ENCODE data around the gene HNRNPC. TPM values are rescaled to one million over a fixed set of nuclear protein-coding genes. Genes with fewer than 3 reads are reported as not detected.

The HNRNPC gene
- total and polyA plus RNA-seq, 10 of the 15 experiments (the other 5 are each of a cell fraction or from before 2014, with no cell fraction given) = 679 to 1,492 (median 1,262) TPM

DNA sequence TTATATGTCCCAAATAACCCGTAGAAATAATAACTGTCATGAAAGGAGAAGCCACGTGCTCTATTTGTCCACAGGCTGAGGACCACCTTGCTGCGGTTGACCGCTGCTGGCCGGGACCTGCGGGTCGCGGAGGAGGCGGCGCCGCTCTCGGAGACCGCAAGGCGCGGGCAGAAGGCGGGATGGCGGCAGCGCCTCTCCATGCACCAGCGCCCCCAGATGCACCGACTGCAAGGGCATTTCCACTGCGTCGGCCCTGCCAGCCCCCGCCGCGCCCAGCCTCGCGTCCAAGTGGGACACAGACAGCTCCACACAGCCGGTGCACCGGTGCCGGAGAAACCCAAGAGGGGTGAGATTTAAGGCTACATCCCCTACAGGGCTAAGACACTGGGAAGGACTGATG is 31.6 kb upstream of the HNRNPC start (continued):
- peak in 1 of 2 experiments; percentile 47; a peak in 2 of 4 replicates for TF ChIP-seq BHLHE40 (IDR thresholded peaks at IDR 0.05; ENCODE audit: borderline replicate concordance in 1 of 2, low read depth in 2 of 2, low read length in 1 of 2)
- TF ChIP-seq ZNF687 (IDR thresholded peaks at IDR 0.05) = no peak
- TF ChIP-seq GATAD2B (conservative IDR thresholded peaks at IDR 0.05; ENCODE audit: low read depth) = peak; percentile 39; the same call in 1 of the 2 replicates
- TF ChIP-seq BMI1 (IDR thresholded peaks at IDR 0.05; ENCODE audit: borderline replicate concordance) = no peak
- TF ChIP-seq CTCF (IDR thresholded peaks at IDR 0.05 in 2 of 3, conservative IDR thresholded peaks at IDR 0.05 in 1 of 3; ENCODE audit: control insufficient read depth in 2 of 3, extremely low read depth in 1 of 3, insufficient read depth in 1 of 3, low read depth in 3 of 3, low read length in 3 of 3) = 0 out of 6 replicates have a peak, but pooled peaks of 2 of the 3 experiments have one; percentile 1 to 8
- TF ChIP-seq, protein P1, sequence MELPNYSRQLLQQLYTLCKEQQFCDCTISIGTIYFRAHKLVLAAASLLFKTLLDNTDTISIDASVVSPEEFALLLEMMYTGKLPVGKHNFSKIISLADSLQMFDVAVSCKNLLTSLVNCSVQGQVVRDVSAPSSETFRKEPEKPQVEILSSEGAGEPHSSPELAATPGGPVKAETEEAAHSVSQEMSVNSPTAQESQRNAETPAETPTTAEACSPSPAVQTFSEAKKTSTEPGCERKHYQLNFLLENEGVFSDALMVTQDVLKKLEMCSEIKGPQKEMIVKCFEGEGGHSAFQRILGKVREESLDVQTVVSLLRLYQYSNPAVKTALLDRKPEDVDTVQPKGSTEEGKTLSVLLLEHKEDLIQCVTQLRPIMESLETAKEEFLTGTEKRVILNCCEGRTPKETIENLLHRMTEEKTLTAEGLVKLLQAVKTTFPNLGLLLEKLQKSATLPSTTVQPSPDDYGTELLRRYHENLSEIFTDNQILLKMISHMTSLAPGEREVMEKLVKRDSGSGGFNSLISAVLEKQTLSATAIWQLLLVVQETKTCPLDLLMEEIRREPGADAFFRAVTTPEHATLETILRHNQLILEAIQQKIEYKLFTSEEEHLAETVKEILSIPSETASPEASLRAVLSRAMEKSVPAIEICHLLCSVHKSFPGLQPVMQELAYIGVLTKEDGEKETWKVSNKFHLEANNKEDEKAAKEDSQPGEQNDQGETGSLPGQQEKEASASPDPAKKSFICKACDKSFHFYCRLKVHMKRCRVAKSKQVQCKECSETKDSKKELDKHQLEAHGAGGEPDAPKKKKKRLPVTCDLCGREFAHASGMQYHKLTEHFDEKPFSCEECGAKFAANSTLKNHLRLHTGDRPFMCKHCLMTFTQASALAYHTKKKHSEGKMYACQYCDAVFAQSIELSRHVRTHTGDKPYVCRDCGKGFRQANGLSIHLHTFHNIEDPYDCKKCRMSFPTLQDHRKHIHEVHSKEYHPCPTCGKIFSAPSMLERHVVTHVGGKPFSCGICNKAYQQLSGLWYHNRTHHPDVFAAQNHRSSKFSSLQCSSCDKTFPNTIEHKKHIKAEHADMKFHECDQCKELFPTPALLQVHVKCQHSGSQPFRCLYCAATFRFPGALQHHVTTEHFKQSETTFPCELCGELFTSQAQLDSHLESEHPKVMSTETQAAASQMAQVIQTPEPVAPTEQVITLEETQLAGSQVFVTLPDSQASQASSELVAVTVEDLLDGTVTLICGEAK (IDR thresholded peaks at IDR 0.05; ENCODE audit: borderline replicate concordance) = no peak
- no peak for TF ChIP-seq CUX1 (IDR thresholded peaks at IDR 0.05; ENCODE audit: insufficient replicate concordance, low read depth, low read length)
- TF ChIP-seq HDGF (IDR thresholded peaks at IDR 0.05) = no peak
- no peak for TF ChIP-seq JUNB (IDR thresholded peaks at IDR 0.05)
- TF ChIP-seq PAX5 (IDR thresholded peaks at IDR 0.05; ENCODE audit: borderline replicate concordance, low read depth, low read length) = peak; percentile 26; the same call in 1 of the 2 replicates
- no peak for TF ChIP-seq DPF2 (IDR thresholded peaks at IDR 0.05)
- no peak for TF ChIP-seq POLR2AphosphoS5 (IDR thresholded peaks at IDR 0.05; ENCODE audit: low read length)
- no peak for TF ChIP-seq TCF3 (IDR thresholded peaks at IDR 0.05; ENCODE audit: borderline replicate concordance, insufficient read depth, low read depth, low read length)
- no peak for TF ChIP-seq RBBP5 (conservative IDR thresholded peaks at IDR 0.05)

Data from GM12878 (cell line).